ENCODE data around the gene MED13.
A peak's percentile ranks its signal among the peaks of the same experiment; 100 is the strongest.
"Not testable (repeated sequence)": the region's sequence is repeated elsewhere in the genome, so short reads cannot be mapped to it uniquely, and the experiment has no call there.

MED13 gene

GRCh38 chr17:62090021-62090824 lies 25.1 kb upstream of the MED13 start:
- no peak for DNase-seq

GRCh38 chr17:62089334-62089733 lies 24.3 kb upstream of the MED13 start:
- no peak for DNase-seq

GRCh38 chr17:62086737-62087136 lies 21.7 kb upstream of the MED13 start:
- no peak for DNase-seq

- DNase-seq: no peak
These were observed 20.7 kb upstream of the MED13 start for GRCh38 chr17:62085511-62086408.

- DNase-seq: no peak
These were observed 19.5 kb upstream of the MED13 start for GRCh38 chr17:62084585-62084984.

GRCh38 chr17:62083651-62084050 lies 18.6 kb upstream of the MED13 start:
- no peak for DNase-seq

- no peak for DNase-seq
These were observed 15.6 kb upstream of the MED13 start for GRCh38 chr17:62080647-62081046.

GRCh38 chr17:62078009-62078408 lies 12.9 kb upstream of the MED13 start:
- no peak for DNase-seq

- no peak for DNase-seq
These were observed 12.0 kb upstream of the MED13 start for GRCh38 chr17:62076864-62077788.

GRCh38 chr17:62075308-62075815 lies 10.3 kb upstream of the MED13 start:
- DNase-seq: no peak

- DNase-seq: no peak
These were observed 8.9 kb upstream of the MED13 start for GRCh38 chr17:62073993-62074392.

- not testable (repeated sequence) for DNase-seq
These were observed 7.8 kb upstream of the MED13 start for GRCh38 chr17:62072855-62073254.

- DNase-seq: no peak
These were observed 5.8 kb upstream of the MED13 start for GRCh38 chr17:62070900-62071299.

GRCh38 chr17:62067165-62068145 lies 2.4 kb upstream of the MED13 start:
- DNase-seq: no peak

GRCh38 chr17:62065611-62066468 lies 762 bp upstream of the MED13 start:
- peak; percentile 99 for DNase-seq

- no peak for DNase-seq
These were observed 868 bp downstream of the MED13 start for GRCh38 chr17:62064029-62064790.

GRCh38 chr17:62062944-62063343 lies 2.1 kb downstream of the MED13 start:
- DNase-seq: no peak

- DNase-seq: no peak
These were observed 2.8 kb downstream of the MED13 start for GRCh38 chr17:62062302-62062701.

GRCh38 chr17:62059414-62059813 lies 5.7 kb downstream of the MED13 start:
- no peak for DNase-seq

GRCh38 chr17:62058611-62059010 lies 6.5 kb downstream of the MED13 start:
- no peak for DNase-seq

Data from stimulated activated CD4-positive, alpha-beta T cell treated with anti-CD3 and anti-CD28 coated beads, Interleukin-4, amount 100 ng/mL, for 24 hours (primary cell).